ENCODE data around the gene DNAJC28.

DNA sequence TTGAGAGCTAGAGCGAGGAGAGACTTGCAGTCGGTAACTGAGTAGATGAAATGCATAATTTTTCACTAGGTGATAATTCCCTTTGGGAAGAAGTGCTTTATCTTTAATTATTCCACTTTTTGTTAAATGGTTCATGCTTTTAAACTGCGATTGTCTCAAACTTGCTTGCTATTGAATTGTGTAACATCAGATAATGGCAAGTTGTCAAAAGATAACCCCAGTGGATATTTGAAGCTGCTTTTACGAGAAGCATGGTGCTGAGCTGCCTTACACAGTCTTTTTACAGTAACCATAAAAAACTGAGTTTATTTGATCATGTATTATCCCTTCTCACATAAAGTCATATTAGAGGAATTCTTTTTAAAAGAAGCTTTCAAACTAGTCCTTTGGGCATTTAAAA lies 41.9 kb downstream of the DNAJC28 start:
- TF ChIP-seq, protein P1, sequence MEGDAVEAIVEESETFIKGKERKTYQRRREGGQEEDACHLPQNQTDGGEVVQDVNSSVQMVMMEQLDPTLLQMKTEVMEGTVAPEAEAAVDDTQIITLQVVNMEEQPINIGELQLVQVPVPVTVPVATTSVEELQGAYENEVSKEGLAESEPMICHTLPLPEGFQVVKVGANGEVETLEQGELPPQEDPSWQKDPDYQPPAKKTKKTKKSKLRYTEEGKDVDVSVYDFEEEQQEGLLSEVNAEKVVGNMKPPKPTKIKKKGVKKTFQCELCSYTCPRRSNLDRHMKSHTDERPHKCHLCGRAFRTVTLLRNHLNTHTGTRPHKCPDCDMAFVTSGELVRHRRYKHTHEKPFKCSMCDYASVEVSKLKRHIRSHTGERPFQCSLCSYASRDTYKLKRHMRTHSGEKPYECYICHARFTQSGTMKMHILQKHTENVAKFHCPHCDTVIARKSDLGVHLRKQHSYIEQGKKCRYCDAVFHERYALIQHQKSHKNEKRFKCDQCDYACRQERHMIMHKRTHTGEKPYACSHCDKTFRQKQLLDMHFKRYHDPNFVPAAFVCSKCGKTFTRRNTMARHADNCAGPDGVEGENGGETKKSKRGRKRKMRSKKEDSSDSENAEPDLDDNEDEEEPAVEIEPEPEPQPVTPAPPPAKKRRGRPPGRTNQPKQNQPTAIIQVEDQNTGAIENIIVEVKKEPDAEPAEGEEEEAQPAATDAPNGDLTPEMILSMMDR (tag by site-specific recombination; IDR thresholded peaks at IDR 0.05) = no peak
- TF ChIP-seq, protein P2, sequence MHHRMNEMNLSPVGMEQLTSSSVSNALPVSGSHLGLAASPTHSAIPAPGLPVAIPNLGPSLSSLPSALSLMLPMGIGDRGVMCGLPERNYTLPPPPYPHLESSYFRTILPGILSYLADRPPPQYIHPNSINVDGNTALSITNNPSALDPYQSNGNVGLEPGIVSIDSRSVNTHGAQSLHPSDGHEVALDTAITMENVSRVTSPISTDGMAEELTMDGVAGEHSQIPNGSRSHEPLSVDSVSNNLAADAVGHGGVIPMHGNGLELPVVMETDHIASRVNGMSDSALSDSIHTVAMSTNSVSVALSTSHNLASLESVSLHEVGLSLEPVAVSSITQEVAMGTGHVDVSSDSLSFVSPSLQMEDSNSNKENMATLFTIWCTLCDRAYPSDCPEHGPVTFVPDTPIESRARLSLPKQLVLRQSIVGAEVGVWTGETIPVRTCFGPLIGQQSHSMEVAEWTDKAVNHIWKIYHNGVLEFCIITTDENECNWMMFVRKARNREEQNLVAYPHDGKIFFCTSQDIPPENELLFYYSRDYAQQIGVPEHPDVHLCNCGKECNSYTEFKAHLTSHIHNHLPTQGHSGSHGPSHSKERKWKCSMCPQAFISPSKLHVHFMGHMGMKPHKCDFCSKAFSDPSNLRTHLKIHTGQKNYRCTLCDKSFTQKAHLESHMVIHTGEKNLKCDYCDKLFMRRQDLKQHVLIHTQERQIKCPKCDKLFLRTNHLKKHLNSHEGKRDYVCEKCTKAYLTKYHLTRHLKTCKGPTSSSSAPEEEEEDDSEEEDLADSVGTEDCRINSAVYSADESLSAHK (tag by site-specific recombination; IDR thresholded peaks at IDR 0.05) = no peak
- TF ChIP-seq, protein P3, sequence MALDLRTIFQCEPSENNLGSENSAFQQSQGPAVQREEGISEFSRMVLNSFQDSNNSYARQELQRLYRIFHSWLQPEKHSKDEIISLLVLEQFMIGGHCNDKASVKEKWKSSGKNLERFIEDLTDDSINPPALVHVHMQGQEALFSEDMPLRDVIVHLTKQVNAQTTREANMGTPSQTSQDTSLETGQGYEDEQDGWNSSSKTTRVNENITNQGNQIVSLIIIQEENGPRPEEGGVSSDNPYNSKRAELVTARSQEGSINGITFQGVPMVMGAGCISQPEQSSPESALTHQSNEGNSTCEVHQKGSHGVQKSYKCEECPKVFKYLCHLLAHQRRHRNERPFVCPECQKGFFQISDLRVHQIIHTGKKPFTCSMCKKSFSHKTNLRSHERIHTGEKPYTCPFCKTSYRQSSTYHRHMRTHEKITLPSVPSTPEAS (tag by site-specific recombination; IDR thresholded peaks at IDR 0.05) = no peak
- TF ChIP-seq ZNF114 (tag by site-specific recombination; IDR thresholded peaks at IDR 0.05) (no peak), ZNF530 (tag by site-specific recombination; IDR thresholded peaks at IDR 0.05; ENCODE audit: low read depth) (no peak), MYNN (tag by site-specific recombination; IDR thresholded peaks at IDR 0.05; ENCODE audit: borderline replicate concordance) (no peak)
